ENCODE measurements around the gene CAT.
A peak's percentile ranks its signal among the peaks of the same experiment; 100 is the strongest.

The CAT gene

DNA sequence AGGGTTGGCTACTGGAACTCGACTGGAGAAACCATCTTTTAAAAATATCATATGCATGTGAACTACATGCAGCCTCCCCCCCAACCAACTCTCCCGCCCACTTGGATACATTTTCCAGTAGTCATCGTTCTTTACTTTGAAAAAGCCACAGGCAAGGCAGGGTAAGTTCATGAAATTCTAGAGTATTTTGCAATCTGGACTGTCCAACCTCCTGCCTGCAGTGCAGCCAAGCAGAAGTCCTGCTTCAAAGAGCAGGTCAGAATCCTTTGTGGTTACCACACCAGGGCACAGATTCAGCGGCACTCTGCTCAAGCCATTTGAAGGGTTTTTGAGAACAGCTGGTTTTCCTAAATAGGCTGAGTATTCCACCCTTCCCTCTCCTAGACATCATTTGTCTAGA is 62.8 kb downstream of the CAT start:
- DNase-seq: no peak

DNA sequence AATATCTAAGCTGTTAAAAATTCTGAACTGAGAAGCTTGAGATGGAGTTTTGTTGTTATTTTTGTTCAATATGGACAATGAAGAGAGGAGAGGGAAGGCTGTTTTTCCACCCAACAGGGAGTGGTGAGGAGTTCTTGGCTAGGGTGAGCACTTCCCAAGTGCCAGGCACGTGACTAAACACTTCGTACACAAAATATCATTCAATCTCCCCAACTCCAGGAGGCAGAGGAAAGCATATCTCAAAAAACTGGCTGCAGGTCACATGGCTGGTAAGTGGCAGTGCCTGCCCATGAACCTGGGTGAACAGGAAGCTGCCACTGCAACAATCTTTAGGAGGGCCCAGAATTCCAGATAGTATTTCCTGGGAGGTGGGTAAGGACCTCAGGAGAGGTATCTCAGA is 63.2 kb downstream of the CAT start:
- DNase-seq: peak; percentile 60

DNA sequence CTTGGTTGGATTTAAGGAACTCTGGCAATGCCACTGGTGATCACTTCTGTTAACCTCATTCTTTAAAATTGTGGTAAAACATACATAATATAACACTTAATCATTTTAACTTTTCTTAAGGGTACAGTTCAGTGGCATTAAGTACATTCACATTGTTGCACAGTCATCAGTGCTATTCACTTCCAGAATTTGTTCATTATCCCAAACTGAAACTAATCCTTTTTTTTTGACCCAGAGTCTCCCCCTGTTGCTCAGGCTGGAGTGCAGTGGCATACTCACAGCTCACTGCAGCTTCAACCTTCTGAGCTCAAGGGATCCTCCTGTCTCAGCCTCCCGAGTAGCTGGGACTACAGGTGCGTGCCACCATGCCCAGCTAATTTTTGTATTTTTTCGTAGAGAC is 64.2 kb downstream of the CAT start:
- DNase-seq: no peak

DNA sequence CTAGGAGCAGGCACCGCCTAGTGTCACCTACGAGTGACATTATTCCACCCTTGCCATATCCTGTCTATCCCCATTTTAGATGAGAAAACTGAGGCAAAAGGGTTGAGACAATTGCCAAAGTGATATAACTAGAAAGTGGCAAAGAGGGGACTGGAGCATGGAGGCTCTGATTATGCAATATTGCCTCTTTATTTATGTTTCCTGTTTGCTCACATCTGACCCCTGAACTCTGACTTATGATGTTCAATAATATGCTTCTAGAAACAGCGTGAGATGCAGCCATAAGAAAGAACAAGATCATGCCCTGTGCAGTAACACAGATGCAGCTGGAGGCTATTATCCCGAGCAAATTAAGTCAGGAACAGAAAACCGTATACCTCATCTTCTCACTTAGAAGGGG is 67.1 kb downstream of the CAT start:
- no peak for DNase-seq

DNA sequence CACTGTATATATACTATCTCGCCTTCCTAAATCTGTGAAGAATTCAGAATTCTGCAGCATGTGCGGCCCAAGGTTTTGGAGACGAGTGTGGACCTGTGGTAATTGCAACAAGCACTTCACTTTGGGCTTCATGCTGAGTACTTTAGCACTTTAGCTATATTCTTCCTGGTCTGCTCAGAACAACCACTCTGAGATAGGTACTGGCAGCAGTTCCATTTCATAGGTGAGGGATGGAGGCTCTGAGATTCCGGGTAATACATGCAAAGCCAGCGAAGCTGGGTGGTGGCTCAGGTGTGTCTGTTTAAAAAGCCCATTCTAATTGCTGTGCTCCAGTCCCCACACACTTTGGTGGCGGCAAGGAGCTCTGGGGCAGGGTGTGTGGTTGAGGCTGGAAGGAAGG is 68.4 kb downstream of the CAT start:
- no peak for DNase-seq

DNA sequence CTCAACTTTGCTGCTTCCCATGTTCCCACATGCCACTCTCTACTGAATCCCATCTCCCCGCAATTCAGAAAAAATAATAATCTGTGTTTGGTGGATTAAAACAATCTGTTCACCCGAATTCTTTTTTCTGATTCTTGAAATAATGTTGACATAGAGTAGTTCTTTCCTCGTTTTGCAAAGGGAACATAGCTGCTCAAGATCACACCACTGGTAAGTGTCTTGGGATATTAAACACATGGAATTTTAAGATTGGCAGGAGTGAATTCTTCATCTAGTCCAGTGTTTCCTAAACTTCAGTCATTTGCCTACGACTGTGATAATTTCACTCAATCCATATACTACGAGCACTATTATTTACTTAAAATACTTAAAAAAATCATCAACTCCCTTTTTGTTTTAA is 68.9 kb downstream of the CAT start:
- no peak for DNase-seq

DNA sequence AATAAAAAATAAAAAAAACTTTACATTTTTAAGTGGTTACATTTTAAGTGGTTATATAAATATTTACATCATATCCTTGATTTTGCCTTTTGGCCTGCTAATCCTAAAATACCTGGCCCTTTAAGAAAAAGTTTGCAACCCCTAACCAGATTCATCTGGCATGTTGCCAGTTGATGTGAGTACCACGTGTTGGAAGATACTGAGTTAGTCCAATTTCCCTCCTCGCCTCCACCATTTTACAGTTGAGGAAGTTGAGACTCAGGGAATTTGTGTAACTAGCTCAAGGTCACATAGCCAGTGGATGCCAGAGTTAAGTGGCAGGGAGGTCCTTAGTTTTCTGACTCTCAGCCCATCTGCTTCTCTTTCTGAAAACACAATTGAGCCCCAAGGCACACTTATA is 69.8 kb downstream of the CAT start:
- peak; percentile 5 for DNase-seq

DNA sequence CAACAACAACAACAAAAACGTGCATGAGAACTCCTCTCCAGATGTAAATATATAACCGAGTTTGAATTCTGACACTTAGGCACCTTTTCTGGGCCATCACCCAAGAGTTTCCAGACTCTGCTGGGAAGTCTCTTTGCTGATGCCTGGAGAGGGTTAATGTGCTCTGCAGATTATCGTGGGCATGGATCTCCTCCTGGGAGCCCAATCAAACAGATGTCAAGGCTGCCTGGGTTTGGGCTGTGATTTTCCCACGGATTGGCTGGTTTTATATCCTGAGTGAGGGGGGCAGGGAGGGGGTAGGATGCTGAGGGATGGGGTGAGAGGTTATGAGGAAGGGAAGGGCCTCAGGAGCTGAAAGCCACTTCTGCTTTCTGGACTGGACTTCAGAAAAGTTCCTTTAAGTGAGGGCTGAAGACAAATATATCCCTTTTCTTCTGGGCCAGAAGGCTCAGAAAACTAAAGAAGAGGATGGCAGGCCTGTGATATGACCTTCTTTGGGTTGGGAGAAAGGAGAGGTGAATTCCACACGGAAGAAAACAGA is 70.7 kb downstream of the CAT start:
- DNase-seq: no peak

DNA sequence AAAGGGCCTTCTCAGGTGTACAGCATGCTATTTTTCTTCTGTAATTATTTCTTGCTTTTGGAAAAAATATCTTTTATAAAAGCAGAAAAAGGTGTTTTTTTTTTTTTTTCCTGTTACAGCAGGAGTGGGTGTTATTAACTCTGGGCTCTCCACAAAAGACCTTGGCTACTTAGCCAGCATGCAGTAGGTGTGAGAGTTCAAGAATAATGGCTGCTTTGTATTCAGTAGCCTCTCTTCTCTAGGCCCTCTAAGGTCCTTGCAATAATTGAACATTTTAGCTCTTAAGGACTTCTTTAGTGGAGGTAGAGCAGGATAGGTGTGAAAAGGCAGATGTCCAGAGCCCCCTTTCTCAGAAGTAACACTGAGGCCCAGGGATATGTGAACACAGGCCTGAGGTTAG is 71.5 kb downstream of the CAT start:
- no peak for DNase-seq

DNA sequence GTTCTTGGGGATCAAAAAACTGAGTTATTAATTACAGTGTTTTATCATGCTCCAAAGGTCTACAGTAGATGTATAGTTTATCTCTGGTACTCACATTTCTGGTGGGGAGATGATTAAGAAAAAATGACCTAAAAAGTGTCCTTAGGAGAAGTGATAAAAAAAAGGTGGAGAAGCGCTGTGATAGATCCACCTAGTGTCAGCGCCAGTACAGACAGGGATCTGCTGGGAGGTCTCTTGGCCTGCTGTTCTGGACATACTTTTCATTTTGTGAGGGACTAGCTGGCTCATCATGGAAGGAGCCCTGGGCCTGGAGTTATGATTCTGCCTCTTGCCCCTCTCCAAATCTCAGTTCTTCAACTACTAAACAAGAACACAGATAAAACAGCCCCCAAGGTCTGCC is 71.9 kb downstream of the CAT start:
- DNase-seq: peak; percentile 65

DNA sequence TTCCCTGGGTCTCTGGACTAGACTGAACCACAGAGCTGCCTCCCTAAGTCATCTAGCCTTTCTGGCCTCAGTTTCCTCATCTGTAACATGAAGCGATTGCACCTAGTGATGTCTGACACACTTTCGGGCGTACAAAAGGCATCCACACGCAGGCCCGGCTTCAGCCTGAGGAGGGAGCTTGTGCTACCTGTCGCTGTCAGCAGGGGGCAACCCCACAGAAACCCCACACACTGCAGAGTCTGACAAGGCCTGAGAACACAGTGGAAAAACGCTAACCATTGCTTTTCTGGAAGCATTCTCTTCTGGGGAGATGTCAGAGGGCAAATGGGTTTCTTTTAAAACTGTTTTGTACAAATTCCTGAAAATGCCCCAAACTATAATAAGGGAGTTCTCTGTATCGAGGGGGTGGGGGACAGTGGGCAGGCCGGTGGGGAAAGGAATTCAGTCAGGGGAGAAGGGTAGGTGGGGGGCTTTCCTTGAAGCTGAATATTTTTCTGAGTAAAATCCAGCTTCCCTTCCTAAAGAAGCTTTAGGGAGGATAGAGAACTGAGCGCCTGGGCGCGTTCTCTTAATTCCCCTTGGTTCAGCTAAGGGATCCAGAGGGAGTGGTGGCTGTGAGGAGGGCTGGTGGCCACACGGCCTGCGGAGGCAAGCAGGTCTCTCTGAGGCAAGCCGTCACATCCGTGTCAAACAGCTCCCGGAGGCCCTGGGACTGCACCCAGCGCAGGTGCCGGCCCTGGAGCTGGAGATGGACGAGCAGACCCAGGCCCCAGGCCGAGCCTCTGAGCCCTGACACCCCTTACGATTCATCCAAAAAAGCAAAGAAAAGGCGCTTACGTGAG is 74.3 kb downstream of the CAT start:
- DNase-seq: peak; percentile 62

DNA sequence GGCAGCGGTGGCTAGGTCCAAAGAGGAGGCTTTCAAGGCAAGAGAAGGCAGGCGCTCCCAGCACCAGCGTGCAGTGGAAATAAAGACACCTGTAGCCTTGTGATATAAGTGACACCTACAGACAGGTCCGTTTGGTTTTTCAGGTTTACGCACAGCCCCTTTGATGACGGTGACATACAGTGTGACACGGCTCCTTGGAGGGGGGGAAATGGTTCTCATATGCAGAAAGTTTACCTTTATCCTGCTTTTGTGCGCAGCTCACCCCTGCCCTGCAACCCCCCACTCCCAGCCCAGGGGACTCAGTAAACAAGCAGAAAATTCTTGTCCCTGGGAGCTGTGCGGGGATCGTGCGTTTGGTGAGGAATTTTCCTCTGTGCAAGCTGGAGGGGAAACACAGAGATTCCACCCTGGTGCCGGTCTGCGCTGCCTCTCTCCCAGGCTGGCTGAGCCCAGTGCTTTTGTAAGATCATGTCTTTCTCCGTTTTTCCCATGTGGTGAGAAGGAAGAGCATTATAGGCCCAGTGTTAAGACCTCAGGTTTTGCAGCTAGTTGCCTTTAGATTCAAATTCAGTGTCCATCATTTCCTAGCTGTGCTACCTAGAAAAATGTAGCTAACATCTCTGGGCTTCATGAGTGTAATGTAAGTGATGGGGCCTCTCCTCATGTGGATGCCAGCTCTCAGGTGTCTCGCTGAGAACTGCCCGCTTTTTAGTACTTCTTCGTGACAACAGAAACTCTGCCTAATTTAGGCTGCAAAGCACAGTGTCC is 75.1 kb downstream of the CAT start, which contains the start of gene ELF5:
ELF5 (minus strand) TSS at position 113 of the 768 bp plus-strand sequence. CDS start 8,045 bp downstream, outside the sequence.
- DNase-seq: no peak

DNA sequence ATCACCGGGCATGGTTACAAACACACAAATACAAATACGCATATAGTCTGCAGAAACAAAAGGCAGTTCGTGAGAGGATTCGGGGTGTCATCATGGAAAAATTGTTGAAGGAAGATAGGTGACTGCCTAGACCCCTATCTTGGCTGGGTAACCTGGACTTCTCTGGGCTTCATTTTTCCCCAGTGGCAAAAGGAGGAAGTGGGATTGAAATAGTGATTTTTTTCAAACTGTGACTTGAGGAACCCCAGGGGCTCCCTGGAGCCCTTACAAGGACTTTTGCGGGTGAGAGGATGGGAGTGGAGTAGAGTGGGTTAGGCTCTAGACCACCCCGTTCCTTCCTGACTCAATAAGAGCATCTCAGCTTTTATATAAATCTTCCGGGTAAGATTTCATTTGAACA is 75.9 kb downstream of the CAT start:
- no peak for DNase-seq

DNA sequence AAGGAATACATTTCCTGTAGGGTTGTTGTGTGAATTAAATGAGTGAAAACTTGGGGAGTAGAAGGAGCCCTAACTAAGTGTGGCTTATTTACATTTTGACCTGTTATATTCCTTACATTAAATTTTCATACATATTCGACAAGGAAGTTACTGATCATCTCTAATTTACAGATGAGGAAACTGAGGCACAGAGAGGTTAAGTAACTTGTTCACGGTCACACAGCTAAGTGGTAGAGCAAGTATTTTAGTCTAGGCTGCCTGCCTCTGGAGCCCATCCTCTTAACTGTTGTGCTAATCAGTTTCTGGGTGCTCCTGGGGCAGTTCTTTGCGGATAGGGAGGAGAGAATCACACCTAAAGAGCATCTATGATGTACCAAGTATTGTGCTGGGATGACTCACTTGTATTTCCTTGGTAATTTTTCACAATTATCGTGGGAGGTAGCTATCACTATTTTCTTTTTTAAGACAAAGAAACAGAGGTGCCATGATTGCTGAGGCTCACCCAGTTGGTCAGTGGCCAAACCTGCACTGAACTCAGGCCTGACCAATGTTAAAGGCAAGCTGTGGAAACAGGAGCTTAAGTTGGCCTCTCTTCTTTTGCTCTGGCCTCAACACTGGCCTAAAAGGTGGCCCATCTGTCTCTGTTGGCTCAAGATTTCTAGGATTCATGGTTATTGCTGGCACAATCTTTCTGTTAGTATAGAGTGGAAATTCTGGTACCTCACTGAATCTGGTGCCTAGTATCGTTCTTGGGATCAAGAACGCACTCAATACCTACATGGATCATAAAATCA is 77.7 kb downstream of the CAT start:
- no peak for DNase-seq

DNA sequence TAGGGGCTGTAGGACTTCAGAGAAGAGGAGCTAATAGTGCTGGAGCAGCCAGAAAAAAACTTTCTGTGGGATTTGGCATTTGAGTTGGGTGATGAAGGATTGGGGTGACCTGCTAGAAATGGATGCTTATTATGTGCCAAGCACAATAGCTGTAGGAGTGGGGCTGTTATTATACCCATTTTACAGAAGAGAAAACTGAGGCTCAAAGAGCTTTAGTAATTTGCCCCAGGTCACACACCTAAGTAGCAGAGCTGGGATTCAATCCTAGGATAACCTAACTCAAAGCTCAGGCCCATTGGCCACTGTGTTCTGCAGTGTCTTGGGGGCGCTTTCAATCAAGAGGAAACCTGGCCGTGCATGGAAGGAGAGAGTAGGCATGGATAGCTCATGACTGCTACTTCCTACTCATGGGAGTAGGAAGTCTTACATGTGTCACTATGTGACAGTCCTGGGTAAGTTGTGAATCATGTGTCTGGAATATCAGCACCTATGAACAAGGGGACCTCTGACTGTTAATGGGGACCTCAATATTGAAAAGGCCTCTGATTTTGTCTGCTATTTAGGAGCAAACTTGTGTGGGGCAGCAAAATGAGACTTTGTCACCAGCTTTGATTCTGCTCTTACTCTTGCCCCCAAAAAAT is 81.0 kb downstream of the CAT start:
- DNase-seq: no peak

DNA sequence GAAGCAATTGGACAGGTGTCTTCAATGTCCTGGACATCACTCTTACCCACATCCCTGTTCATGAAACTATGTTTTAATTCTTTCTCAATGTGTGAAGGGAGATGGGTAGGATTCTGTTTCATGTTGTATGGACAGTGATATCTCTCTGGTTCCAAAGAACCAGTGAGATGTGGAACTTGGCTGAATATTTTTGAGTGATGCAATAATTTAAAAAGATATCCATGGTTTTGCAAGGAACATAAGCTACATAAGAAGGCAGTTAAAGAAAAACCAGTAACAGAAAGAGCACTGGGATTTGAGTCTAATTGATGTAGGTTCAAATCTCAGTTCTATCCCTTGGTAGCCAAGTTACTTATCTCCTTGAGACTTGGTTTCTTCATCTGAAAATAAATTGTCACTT is 82.5 kb downstream of the CAT start:
- DNase-seq: no peak
